IPS-18a (cell line): ENCODE data around the gene OR4D11.
"Not testable (repeated sequence)": the region's sequence is repeated elsewhere in the genome, so short reads cannot be mapped to it uniquely, and the experiment has no call there.

Experiments
- H3K27ac ChIP-seq: one replicate; pipeline ENCODE4 v1.5.1; 2013; ENCODE audit warnings: low read length
- H3K27me3 ChIP-seq: one replicate; pipeline ENCODE4 v1.6.1; 2013; ENCODE audit warnings: mild to moderate bottlenecking, low read length; ENCODE audit not compliant: control insufficient read depth, insufficient read depth
- H3K36me3 ChIP-seq: one replicate; pipeline ENCODE4 v1.6.1; 2013; ENCODE audit warnings: low read depth, low read length; ENCODE audit not compliant: control insufficient read depth
- H3K4me1 ChIP-seq: one replicate; pipeline ENCODE4 v1.6.1; 2013; ENCODE audit warnings: low read depth, low read length; ENCODE audit not compliant: control insufficient read depth
- H3K4me3 ChIP-seq: one replicate; pipeline ENCODE4 v1.5.1; 2013; ENCODE audit warnings: low read length
- H3K9ac ChIP-seq: one replicate; pipeline ENCODE4 v1.6.1; 2013; ENCODE audit warnings: mild to moderate bottlenecking, low read length, moderate library complexity
- H3K9me3 ChIP-seq: one replicate; pipeline ENCODE4 v1.6.1; 2013; ENCODE audit warnings: low read depth, low read length; ENCODE audit not compliant: control insufficient read depth

Gene OR4D11

GRCh38 chr11:59520741-59521140 lies 17.4 kb downstream of the OR4D11 start:
- no peaks in the 10 kb centered on the region for H3K27me3 ChIP-seq
- H3K4me1 ChIP-seq: no peaks in the 10 kb centered on the region
- H3K27ac ChIP-seq: no peak overlapping the region
- no peaks in the 10 kb centered on the region for H3K36me3 ChIP-seq
- H3K4me3 ChIP-seq: no peak overlapping the region
- no peak overlapping the region for H3K9ac ChIP-seq
- H3K9me3 ChIP-seq: no peaks in the 10 kb centered on the region

DNA sequence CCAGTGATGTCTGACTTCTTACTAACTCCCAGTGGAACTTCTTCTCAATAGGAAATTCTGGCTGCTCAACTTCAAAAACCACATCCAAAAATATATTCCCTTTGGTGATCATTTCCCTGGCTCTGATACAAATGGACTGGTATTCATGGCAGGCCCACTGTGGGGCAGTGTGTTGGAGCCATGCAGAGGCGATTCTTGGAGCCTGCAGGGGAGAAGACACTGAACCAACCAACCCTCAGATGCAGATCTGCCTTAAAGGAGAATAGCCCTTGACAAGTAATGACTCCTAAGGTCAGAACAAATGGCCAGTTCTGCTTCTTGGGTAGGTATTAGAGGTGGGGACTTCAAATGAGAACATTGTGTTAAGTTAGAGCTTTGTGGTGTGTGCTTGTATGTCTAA lies 20.2 kb downstream of the OR4D11 start:
- Histone ChIP-seq H3K27ac (no peak overlapping the region), H3K36me3 (no peaks in the 10 kb centered on the region), H3K9me3 (no peaks in the 10 kb centered on the region), H3K4me1 (peaks cover 15% of the 10 kb centered on the region), H3K4me3 (no peak overlapping the region), H3K27me3 (no peaks in the 10 kb centered on the region), H3K9ac (no peak overlapping the region)

- no peak overlapping the region for H3K4me3 ChIP-seq
- H3K27me3 ChIP-seq: no peaks in the 10 kb centered on the region
- peaks cover 24% of the 10 kb centered on the region for H3K4me1 ChIP-seq
- H3K36me3 ChIP-seq: no peaks in the 10 kb centered on the region
- no peak overlapping the region for H3K9ac ChIP-seq
- H3K27ac ChIP-seq: no peak overlapping the region
- no peaks in the 10 kb centered on the region for H3K9me3 ChIP-seq
Observed at GRCh38 chr11:59528711-59529110, 25.3 kb downstream of the OR4D11 start.

GRCh38 chr11:59532620-59533019 lies 29.2 kb downstream of the OR4D11 start:
- Histone ChIP-seq H3K36me3 (no peaks in the 10 kb centered on the region), H3K9me3 (no peaks in the 10 kb centered on the region), H3K4me3 (no peak overlapping the region), H3K9ac (no peak overlapping the region), H3K27me3 (no peaks in the 10 kb centered on the region), H3K4me1 (peaks cover 16% of the 10 kb centered on the region), H3K27ac (no peak overlapping the region)

GRCh38 chr11:59534676-59535075 lies 31.3 kb downstream of the OR4D11 start:
- Histone ChIP-seq H3K36me3 (no peaks in the 10 kb centered on the region), H3K9me3 (no peaks in the 10 kb centered on the region), H3K27me3 (no peaks in the 10 kb centered on the region), H3K27ac (no peak overlapping the region), H3K4me3 (no peak overlapping the region), H3K4me1 (no peaks in the 10 kb centered on the region), H3K9ac (no peak overlapping the region)

- Histone ChIP-seq H3K4me1 (no peaks in the 10 kb centered on the region), H3K4me3 (no peak overlapping the region), H3K27me3 (no peaks in the 10 kb centered on the region), H3K27ac (no peak overlapping the region), H3K36me3 (no peaks in the 10 kb centered on the region), H3K9ac (no peak overlapping the region), H3K9me3 (no peaks in the 10 kb centered on the region)
Observed at GRCh38 chr11:59542142-59542810, 38.9 kb downstream of the OR4D11 start.

GRCh38 chr11:59543713-59544112 lies 40.3 kb downstream of the OR4D11 start:
- H3K9me3 ChIP-seq, H3K4me3 ChIP-seq, H3K36me3 ChIP-seq, H3K27ac ChIP-seq, H3K4me1 ChIP-seq, H3K27me3 ChIP-seq, H3K9ac ChIP-seq: not testable (repeated sequence)

DNA sequence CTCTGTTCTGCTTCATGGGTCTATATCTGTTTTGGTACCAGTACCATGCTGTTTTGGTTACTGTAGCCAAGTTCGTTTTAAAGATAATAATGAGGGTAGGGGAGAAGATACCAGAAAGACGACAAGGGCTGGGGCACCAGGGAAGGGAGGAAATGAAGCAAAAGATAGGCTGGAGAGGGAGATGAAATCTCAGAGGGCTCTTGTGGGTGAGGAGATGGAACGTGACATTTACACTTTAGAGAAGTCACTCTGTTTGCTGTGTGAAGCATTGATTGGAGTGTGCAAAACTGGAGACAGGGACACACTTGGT lies 41.4 kb downstream of the OR4D11 start:
- Histone ChIP-seq H3K36me3 (no peaks in the 10 kb centered on the region), H3K9ac (no peak overlapping the region), H3K27me3 (no peaks in the 10 kb centered on the region), H3K4me3 (no peak overlapping the region), H3K27ac (no peak overlapping the region), H3K4me1 (no peaks in the 10 kb centered on the region), H3K9me3 (no peaks in the 10 kb centered on the region)

DNA sequence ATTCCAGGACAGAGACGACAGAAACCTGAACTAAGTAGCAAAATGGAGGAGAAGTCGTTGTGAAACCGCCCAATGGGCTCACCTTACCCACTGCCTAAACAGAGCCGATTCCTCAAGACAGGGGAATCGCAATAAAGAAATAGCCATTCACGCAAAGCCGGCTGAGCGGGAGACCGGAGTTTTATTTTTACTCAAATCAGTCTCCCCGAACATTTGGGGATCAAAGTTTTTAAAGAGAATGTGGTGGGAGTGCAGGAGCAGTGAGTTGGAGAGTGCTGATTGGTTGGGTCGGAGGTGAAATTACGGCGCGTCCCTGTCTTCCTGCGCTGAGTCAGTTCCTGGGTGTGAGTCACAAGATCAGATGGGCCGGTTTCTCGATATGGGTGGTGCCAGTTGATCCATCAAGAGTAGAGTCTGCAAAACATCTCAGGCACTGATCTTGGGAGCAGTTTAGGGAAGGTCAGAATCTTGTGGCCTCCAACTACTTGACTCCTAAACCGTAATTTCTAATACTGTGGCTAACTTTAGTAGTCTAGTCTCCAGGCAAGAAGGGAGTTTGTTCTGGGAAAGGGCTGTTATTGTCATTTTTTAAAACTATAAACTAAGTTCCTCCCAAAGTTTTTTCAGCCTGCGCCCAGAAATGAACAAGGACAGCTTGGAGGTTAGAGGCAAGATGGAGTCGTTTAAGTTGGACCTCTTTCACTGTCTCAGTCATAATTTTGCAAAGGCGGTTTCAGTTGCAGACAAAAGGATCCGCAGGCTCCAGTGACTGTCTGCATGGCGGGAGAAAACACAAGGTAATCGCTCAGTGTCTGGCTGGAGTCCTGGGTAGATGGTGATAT lies 42.0 kb downstream of the OR4D11 start:
- Histone ChIP-seq H3K9me3 (no peaks in the 10 kb centered on the region), H3K4me1 (no peaks in the 10 kb centered on the region), H3K27me3 (no peaks in the 10 kb centered on the region), H3K4me3 (no peak overlapping the region), H3K9ac (no peak overlapping the region), H3K36me3 (no peaks in the 10 kb centered on the region), H3K27ac (no peak overlapping the region)

GRCh38 chr11:59547605-59548308 lies 44.4 kb downstream of the OR4D11 start:
- H3K27me3 ChIP-seq, H3K36me3 ChIP-seq, H3K4me3 ChIP-seq, H3K9me3 ChIP-seq, H3K4me1 ChIP-seq, H3K27ac ChIP-seq, H3K9ac ChIP-seq: not testable (repeated sequence)

GRCh38 chr11:59548309-59548656 lies 44.9 kb downstream of the OR4D11 start:
- Histone ChIP-seq H3K4me1 (peaks cover 3% of the 10 kb centered on the region), H3K9me3 (no peaks in the 10 kb centered on the region), H3K9ac (no peak overlapping the region), H3K36me3 (no peaks in the 10 kb centered on the region), H3K4me3 (no peak overlapping the region), H3K27ac (no peak overlapping the region), H3K27me3 (no peaks in the 10 kb centered on the region)
